Measurements from ENCODE around the gene CMTR2.
"Not testable (repeated sequence)": the region's sequence is repeated elsewhere in the genome, so short reads cannot be mapped to it uniquely, and the experiment has no call there.

CMTR2 gene, protein sequence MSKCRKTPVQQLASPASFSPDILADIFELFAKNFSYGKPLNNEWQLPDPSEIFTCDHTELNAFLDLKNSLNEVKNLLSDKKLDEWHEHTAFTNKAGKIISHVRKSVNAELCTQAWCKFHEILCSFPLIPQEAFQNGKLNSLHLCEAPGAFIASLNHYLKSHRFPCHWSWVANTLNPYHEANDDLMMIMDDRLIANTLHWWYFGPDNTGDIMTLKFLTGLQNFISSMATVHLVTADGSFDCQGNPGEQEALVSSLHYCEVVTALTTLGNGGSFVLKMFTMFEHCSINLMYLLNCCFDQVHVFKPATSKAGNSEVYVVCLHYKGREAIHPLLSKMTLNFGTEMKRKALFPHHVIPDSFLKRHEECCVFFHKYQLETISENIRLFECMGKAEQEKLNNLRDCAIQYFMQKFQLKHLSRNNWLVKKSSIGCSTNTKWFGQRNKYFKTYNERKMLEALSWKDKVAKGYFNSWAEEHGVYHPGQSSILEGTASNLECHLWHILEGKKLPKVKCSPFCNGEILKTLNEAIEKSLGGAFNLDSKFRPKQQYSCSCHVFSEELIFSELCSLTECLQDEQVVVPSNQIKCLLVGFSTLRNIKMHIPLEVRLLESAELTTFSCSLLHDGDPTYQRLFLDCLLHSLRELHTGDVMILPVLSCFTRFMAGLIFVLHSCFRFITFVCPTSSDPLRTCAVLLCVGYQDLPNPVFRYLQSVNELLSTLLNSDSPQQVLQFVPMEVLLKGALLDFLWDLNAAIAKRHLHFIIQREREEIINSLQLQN

DNA sequence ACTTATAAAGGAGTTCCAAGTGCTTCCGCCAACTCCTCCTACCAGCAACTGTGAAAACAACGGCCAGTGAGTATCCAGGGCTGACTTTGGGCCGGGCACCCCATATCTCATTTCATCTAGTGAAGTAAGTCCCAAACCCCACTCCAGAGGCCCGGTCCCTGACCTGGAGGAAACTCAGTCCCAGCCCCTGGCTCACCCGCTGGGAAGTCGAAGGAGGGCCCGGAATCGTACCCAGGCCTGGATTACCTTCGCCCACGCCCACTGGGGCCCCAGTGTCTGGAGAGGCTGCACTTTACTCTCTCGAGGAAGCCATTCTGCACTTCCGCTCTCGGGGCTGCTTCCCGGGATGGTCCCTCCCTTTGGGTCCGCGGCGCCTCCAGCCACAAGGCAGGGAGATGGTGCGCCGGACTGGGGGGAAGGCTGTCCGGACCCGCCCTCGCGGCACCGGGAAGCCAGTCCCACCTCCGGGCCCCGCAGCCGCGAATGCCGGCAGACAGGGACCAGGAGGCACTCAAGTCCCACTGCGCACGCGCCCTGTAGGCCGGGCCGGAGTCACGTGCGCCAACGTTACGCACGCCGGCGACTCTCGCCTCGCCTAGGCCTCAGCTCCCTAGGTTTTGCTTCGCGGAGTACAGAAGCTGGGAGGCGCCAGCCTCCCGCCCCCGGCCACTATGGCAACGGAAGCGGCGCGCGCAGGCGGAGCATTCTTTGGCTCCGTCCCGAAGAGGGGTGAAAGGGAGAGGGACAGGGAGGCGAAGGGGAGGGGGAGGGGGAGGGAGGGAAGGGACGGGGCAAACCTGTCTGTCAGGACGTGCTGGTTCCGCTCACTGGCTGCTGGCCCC, at the start of gene CMTR2:
CMTR2 (minus strand) TSS at position 513 of the 842 bp plus-strand sequence. CDS start 3,482 bp downstream, outside the sequence.
- in situ Hi-C loops (cut with HindIII; ENCODE audit: low pct_unique_long_range_greater_than_20kb, low sequenced_read_pairs): no loop called here
- peak; percentile 96 to 99 for DNase-seq (ENCODE audit: low read depth in 1 of 2, low spot score in 1 of 2)
- no peak for TF ChIP-seq JUND (IDR thresholded peaks at IDR 0.05; ENCODE audit: low read depth)

DNA sequence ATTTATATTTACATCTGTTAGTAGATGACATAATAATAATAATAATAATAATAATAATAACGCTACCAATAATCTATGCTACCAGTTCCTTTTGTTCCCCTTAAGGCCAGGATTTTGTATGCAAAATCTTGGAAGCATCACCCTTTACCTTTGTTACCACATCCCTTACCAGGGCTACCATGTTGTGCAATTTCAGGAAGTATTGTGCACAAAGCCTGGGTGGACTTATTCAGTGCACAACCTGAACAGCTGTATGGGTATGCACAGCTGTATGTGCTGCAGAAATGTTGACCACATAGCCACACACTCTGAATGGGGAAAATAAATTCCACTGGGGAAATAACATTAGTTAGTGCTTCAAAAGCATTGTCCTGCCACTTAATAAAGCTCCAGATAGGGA, 49.4 kb upstream of the CMTR2 start:
- in situ Hi-C loops (cut with HindIII; ENCODE audit: low pct_unique_long_range_greater_than_20kb, low sequenced_read_pairs): no loop called here
- no peak for DNase-seq (ENCODE audit: low read depth in 1 of 2, low spot score in 1 of 2)
- no peak for TF ChIP-seq JUND (IDR thresholded peaks at IDR 0.05; ENCODE audit: low read depth)

DNA sequence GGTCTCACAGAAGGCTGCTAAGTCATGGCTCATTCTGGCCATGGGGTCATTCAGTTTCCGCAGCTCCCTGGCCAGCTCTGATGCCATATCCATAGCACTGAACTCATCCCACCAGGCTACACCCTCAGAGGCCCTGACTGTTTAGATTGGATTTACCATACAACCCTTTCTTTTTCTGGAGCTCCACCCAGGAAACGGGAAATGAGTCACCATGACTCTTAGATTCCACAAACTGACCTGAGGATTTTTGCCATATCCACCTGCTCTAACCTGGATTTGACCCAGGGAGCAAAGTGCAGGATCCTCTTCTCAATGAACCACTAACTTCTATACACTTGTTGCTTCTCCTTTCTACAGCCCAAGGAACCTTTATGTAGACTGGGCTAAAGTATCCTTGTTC, 49.0 kb upstream of the CMTR2 start:
- in situ Hi-C loops (cut with HindIII; ENCODE audit: low pct_unique_long_range_greater_than_20kb, low sequenced_read_pairs): no loop called here
- TF ChIP-seq JUND (IDR thresholded peaks at IDR 0.05; ENCODE audit: low read depth): no peak
- DNase-seq (ENCODE audit: low read depth in 1 of 2, low spot score in 1 of 2): no peak

DNA sequence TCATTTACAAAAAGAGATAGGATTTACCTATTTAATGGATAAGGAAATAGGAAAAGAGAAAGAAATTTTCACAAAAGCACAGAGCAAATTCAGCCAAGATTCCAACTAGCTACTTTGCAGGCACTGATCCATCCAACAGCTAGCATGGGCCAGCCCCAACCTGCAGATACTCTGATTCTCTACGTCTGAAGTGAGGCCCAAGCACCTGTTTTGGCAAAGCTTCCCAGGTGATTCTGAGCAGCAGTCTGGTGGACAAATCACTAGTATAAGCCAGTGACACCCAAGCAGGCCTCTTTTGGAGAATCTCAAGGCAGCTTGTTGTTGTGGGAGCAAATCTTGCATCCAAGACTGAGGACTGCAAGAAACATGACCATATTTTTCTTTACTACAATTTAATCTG, 48.4 kb upstream of the CMTR2 start:
- in situ Hi-C loops (cut with HindIII; ENCODE audit: low pct_unique_long_range_greater_than_20kb, low sequenced_read_pairs): no loop called here
- no peak for DNase-seq (ENCODE audit: low read depth in 1 of 2, low spot score in 1 of 2)
- TF ChIP-seq JUND (IDR thresholded peaks at IDR 0.05; ENCODE audit: low read depth): no peak

DNA sequence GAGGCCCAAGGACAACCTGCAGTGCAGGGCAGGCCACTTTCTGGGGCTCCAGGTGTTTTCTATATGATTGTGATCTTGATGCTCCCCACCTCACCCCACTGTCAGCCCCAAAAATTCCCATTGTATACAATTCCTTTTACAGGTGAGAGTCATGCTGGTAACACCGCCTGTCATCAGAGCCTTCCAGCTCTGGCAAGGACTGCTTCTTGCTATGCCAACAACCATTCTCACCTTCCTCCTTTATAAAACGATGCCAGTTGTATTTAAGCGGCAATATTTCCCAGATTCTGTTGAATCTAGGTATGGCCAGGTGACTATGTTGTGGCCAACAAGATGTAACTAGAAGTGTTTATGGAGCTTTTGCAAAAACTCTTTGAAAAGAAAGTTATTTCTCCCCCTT, 38.9 kb upstream of the CMTR2 start:
- no peak for DNase-seq (ENCODE audit: low read depth in 1 of 2, low spot score in 1 of 2)

DNA sequence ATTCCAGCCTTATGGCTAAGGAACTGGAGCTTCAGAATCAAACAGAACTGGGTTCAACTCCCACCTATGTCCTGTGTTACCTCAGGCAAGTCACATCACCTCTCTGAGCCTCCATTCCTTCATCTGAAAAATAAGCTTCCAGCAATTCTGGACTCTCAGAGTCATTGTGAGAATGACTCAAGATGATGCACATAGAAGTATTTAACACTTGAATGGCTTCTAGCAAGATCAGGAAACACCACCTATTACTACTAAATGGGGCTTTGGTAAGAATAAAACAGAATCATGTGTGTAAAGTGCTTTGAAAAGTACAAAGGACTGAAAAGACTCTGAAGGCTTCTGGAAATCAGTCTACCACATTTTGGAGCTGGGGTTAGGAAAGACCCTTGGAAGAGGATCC, 38.5 kb upstream of the CMTR2 start:
- TF ChIP-seq JUND (IDR thresholded peaks at IDR 0.05; ENCODE audit: low read depth): no peak
- DNase-seq (ENCODE audit: low read depth in 1 of 2, low spot score in 1 of 2): no peak
- in situ Hi-C loops (cut with HindIII; ENCODE audit: low pct_unique_long_range_greater_than_20kb, low sequenced_read_pairs): no loop called here

More for the DNA sequence above, 38.9 kb upstream of the CMTR2 start:
- no peak for TF ChIP-seq JUND (IDR thresholded peaks at IDR 0.05; ENCODE audit: low read depth)
- in situ Hi-C loops (cut with HindIII; ENCODE audit: low pct_unique_long_range_greater_than_20kb, low sequenced_read_pairs): no loop called here

DNA sequence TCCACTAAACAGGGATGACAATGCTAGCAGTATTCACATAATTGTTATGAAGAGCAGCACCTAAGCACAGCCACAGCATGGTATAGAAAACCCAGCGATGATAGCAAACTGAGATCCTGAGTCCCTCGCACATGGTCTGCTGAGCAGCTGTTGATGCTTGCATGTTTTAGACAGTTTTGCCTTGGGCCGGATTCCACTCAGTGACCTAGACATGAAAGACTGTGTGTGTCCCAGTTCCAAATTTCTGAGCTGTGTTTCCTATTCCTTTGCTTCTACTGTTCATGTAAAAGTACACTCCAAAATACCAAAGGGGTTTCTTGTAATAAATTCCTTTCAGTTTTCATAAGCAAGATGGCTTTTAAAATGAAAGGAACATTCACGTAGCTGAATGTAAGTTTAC, 30.8 kb upstream of the CMTR2 start:
- no peak for DNase-seq (ENCODE audit: low read depth in 1 of 2, low spot score in 1 of 2)
- in situ Hi-C loops (cut with HindIII; ENCODE audit: low pct_unique_long_range_greater_than_20kb, low sequenced_read_pairs): no loop called here
- TF ChIP-seq JUND (IDR thresholded peaks at IDR 0.05; ENCODE audit: low read depth): no peak

DNA sequence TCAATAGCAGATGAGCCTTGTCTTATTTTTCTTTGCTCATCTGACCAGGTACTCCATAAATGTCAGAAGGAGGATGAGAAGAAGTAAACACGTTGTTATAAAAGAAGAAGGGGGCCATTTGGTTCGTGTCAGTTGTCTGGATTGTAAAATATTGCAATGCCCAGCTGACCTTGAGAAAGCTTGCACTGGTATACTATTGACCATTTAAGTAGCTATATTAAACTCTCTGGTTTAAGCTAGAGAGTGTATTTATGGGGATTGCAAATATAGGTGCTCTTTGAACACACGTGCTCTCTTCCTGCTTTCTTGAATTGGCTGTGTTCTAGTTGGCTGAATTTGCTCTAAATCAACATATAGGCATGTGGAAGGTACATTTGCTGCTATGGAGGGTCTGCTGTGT, 26.1 kb upstream of the CMTR2 start:
- in situ Hi-C loops (cut with HindIII; ENCODE audit: low pct_unique_long_range_greater_than_20kb, low sequenced_read_pairs): no loop called here
- no peak for TF ChIP-seq JUND (IDR thresholded peaks at IDR 0.05; ENCODE audit: low read depth)
- no peak for DNase-seq (ENCODE audit: low read depth in 1 of 2, low spot score in 1 of 2)

DNA sequence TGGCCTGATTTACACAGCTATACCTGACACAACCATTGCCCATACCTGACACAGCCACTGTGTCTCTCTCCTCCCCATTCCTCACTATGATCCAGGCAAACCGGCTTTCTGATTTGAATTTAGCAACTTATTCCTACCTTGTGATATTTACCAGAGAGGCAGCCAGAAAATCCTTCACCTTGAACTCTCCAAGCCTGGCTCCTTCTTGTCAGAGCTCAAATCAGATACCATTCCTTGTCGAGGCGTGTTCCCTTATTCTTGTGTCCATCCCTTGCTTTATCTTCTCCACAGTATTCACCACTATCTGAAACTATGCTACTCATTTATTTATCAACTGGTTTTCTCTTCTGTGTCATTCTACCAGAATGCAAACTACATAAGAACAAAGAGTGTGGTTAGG, 24.4 kb upstream of the CMTR2 start:
- DNase-seq (ENCODE audit: low read depth in 1 of 2, low spot score in 1 of 2); in situ Hi-C loops (cut with HindIII; ENCODE audit: low pct_unique_long_range_greater_than_20kb, low sequenced_read_pairs): not testable (repeated sequence)

DNA sequence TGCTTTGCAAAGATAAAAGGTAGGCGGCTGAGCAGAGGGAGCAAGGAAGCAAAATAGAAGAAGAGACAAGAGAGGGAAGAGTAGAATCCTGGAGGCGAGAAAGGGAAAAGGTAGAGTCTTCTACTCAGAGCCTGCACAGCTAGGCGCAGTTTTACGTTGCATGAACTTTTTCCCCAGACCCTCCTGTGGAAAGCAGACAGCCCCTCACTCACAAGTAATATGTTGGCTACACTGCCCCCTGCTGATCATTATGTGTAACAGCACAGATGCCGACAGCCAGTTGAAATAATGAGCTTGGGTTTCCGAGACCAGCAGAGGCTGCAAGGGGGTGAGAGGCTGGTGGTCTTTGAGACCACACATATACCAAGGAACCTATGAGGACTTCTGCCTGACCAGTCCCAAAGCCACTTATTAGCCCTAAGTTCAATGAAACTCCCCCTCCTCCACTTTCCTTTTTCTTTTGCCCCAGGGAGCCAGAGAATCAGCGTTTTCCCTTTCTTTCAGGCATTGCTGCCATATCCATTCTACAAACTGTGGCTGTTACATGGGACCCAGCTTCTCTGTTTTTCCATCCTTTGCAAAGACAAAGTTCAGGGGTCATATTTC, 22.5 kb upstream of the CMTR2 start:
- in situ Hi-C loops (cut with HindIII; ENCODE audit: low pct_unique_long_range_greater_than_20kb, low sequenced_read_pairs): no loop called here
- TF ChIP-seq JUND (IDR thresholded peaks at IDR 0.05; ENCODE audit: low read depth): no peak
- peak in 1 of 2 experiments; percentile 31 for DNase-seq (ENCODE audit: low read depth in 1 of 2, low spot score in 1 of 2)

DNA sequence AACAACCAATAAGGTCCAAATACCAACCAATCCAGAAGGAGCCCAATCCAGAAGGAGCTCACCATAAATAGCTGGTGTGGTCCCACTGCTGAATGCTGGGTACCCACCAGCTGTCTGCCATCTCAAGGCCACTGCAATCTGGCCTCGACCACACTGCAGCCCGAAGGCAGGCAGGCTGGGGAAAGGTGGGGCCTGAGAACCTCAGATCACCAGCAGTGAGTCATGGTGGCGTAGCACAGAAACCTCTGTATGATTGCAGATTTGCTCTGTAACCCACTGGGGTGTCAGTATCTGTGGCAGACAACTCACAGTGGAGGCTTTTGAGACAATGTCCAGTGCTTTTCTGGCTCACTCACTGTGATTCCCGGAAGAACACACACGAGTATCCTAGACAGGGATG, 14.7 kb upstream of the CMTR2 start:
- no peak for TF ChIP-seq JUND (IDR thresholded peaks at IDR 0.05; ENCODE audit: low read depth)
- no peak for DNase-seq (ENCODE audit: low read depth in 1 of 2, low spot score in 1 of 2)
- in situ Hi-C loops (cut with HindIII; ENCODE audit: low pct_unique_long_range_greater_than_20kb, low sequenced_read_pairs): no loop called here

DNA sequence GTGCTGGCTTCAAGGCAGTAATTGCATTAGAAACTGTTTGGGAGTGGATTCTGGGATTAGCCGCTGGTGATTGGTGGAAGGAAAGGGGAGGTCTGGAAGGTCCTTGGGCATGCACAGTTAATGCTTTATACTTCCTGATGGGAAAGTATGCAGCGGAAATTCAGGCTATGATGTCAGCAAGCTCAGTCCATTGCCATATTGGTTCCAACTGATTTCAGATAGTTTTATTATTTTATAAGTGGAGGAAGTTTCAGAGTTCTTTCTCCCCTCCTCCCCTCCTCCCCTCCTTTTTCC, 8.1 kb upstream of the CMTR2 start:
- TF ChIP-seq JUND (IDR thresholded peaks at IDR 0.05; ENCODE audit: low read depth): no peak
- DNase-seq (ENCODE audit: low read depth in 1 of 2, low spot score in 1 of 2): peak in 1 of 2 experiments; percentile 36

More for the DNA sequence above, 8.1 kb upstream of the CMTR2 start:
- in situ Hi-C loops (cut with HindIII; ENCODE audit: low pct_unique_long_range_greater_than_20kb, low sequenced_read_pairs): no loop called here
